ENCODE measurements around the gene RUNDC3A. TPM values are rescaled to one million over a fixed set of nuclear protein-coding genes. Genes with fewer than 3 reads are reported as not detected.

The RUNDC3A gene
- total RNA-seq, 1 experiment from 2014 or later = 3.6 TPM

- in situ Hi-C loops (cut with HindIII; ENCODE audit: low pct_unique_long_range_greater_than_20kb, low sequenced_read_pairs) (no loop called here), intact Hi-C loops (cut with micrococcal nuclease; ENCODE audit: unreplicated experiment) (no loop called here)
- POLR2A ChIA-PET = interaction anchor here (0.5 kb wide), 1 partner anchor 39 kb away, joined by 3 read pairs; no protein-coding TSS in a partner anchor
- BruUV-seq (replicated peaks) = no TSS peak
- Histone ChIP-seq H3K9me3 (ENCODE audit: control insufficient read depth, insufficient read depth, low read depth, low read length) (no peaks in the 10 kb centered on the region), H3K27me3 (ENCODE audit: control insufficient read depth, insufficient read depth, low read length) (no peaks in the 10 kb centered on the region), H3K4me3 (ENCODE audit: low read depth in 2 of 2, low read length in 2 of 2) (no peak overlapping the region), H3K4me1 (ENCODE audit: control insufficient read depth, insufficient read depth, low read length) (peaks cover 4% of the 10 kb centered on the region), H3K36me3 (ENCODE audit: control insufficient read depth, insufficient read depth, low read length) (no peaks in the 10 kb centered on the region), H3K27ac (ENCODE audit: low read length) (no peak overlapping the region)
- TF ChIP-seq CTCF (IDR thresholded peaks at IDR 0.05) (no peak), REST (IDR thresholded peaks at IDR 0.05; ENCODE audit: insufficient read depth in 1 of 2, low read depth in 2 of 2, low read length in 1 of 2) (no peak), POLR2AphosphoS5 (IDR thresholded peaks at IDR 0.05; ENCODE audit: low read depth, low read length) (no peak), SIN3A (IDR thresholded peaks at IDR 0.05; ENCODE audit: borderline replicate concordance, insufficient read depth, low read depth, low read length) (no peak), TCF7L2 (IDR thresholded peaks at IDR 0.05; ENCODE audit: low read depth, low read length) (no peak)
- DNase-seq (ENCODE audit: low read depth, low spot score) (no peak), ATAC-seq (no peak)
- CTCF ChIA-PET = no interaction called here
Measured at GRCh38 chr17:44310609-44311376, 2.4 kb downstream of the RUNDC3A start.

DNA sequence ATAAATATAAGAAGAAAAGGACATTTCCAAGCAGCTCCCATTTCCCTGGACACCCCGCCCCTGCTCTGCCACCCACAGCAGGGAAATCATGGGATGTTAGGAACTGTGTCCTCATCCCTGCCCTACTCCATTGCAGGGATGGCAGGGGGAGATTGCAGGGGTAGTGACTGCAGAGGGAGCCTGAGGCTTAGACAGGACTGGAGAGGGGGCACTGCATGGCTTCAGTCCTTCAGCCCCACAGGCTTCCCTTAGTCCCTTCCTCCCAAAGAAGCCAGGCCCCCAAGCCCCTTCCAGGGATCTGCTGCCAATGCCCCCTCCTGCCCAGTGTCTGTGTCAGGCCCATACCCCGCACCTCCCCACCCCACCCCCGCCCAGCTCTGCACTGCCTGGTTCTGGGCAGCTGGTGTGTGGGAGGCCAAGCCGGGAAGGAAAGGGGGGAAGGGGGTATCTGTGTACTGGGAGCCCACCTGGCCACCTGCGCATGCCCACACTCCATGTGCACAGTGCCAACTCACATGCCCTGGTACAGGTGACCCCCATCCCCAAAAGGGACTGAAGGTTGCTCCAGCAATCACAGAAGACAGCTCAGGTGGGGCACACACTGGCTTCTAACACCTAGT, 3.3 kb downstream of the RUNDC3A start:
- Histone ChIP-seq H3K9me3 (ENCODE audit: control insufficient read depth, insufficient read depth, low read depth, low read length) (no peaks in the 10 kb centered on the region), H3K4me3 (ENCODE audit: low read depth in 2 of 2, low read length in 2 of 2) (no peak overlapping the region), H3K27me3 (ENCODE audit: control insufficient read depth, insufficient read depth, low read length) (no peaks in the 10 kb centered on the region), H3K4me1 (ENCODE audit: control insufficient read depth, insufficient read depth, low read length) (peaks cover 4% of the 10 kb centered on the region), H3K36me3 (ENCODE audit: control insufficient read depth, insufficient read depth, low read length) (no peaks in the 10 kb centered on the region), H3K27ac (ENCODE audit: low read length) (no peak overlapping the region)
- intact Hi-C loops (cut with micrococcal nuclease; ENCODE audit: unreplicated experiment) (no loop called here), in situ Hi-C loops (cut with HindIII; ENCODE audit: low pct_unique_long_range_greater_than_20kb, low sequenced_read_pairs) (no loop called here)
- ChIA-PET CTCF (no interaction called here), POLR2A (no interaction called here)
- no TSS peak for BruUV-seq (replicated peaks)
- no peak for ATAC-seq
- no peak for DNase-seq (ENCODE audit: low read depth, low spot score)
- no peak for TF ChIP-seq CTCF (IDR thresholded peaks at IDR 0.05)
- no peak for TF ChIP-seq SIN3A (IDR thresholded peaks at IDR 0.05; ENCODE audit: borderline replicate concordance, insufficient read depth, low read depth, low read length)

All from Panc1 (cell line).